Measurements from ENCODE around the gene HGFAC.

The HGFAC gene

GRCh38 chr4:3418029-3418762, 23.6 kb upstream of the HGFAC start:
- no peak overlapping the region for H3K9ac ChIP-seq (ENCODE audit: insufficient read length)
- no peak overlapping the region for H3K4me3 ChIP-seq
- H3K9me3 ChIP-seq (ENCODE audit: low read depth, low read length) = no peaks in the 10 kb centered on the region
- peaks cover 8% of the 10 kb centered on the region; the same call in 1 of the 2 replicates for H3K36me3 ChIP-seq (ENCODE audit: insufficient read depth, low read length)
- TF ChIP-seq POLR2AphosphoS5 (IDR thresholded peaks at IDR 0.05; ENCODE audit: borderline replicate concordance, low read depth, low read length) = no peak
- no peak for TF ChIP-seq FOXP2 (optimal IDR thresholded peaks at IDR 0.05; ENCODE audit: control extremely low read depth, extremely low read length, insufficient read depth)
- TF ChIP-seq EZH2 (IDR thresholded peaks at IDR 0.05) = no peak
- no peak overlapping the region for H3K27ac ChIP-seq
- DNase-seq (ENCODE audit: low read depth, low spot score) = no peak

- Histone ChIP-seq H3K9me3 (ENCODE audit: low read depth, low read length) (no peaks in the 10 kb centered on the region), H3K4me3 (no peak overlapping the region), H3K27ac (no peak overlapping the region), H3K36me3 (ENCODE audit: insufficient read depth, low read length) (peaks cover 15% of the 10 kb centered on the region; the same call in 1 of the 2 replicates), H3K9ac (ENCODE audit: insufficient read length) (no peak overlapping the region)
- DNase-seq (ENCODE audit: low read depth, low spot score) = no peak
- TF ChIP-seq FOXP2 (optimal IDR thresholded peaks at IDR 0.05; ENCODE audit: control extremely low read depth, extremely low read length, insufficient read depth) (no peak), POLR2AphosphoS5 (IDR thresholded peaks at IDR 0.05; ENCODE audit: borderline replicate concordance, low read depth, low read length) (no peak), EZH2 (IDR thresholded peaks at IDR 0.05) (no peak)
Observed at GRCh38 chr4:3419836-3420605, 21.7 kb upstream of the HGFAC start.

- DNase-seq (ENCODE audit: low read depth, low spot score) = no peak
- TF ChIP-seq POLR2AphosphoS5 (IDR thresholded peaks at IDR 0.05; ENCODE audit: borderline replicate concordance, low read depth, low read length) (no peak), FOXP2 (optimal IDR thresholded peaks at IDR 0.05; ENCODE audit: control extremely low read depth, extremely low read length, insufficient read depth) (no peak), EZH2 (IDR thresholded peaks at IDR 0.05) (no peak)
- no peak overlapping the region for H3K9ac ChIP-seq (ENCODE audit: insufficient read length)
- H3K9me3 ChIP-seq (ENCODE audit: low read depth, low read length) = no peaks in the 10 kb centered on the region
- no peak overlapping the region for H3K27ac ChIP-seq
- H3K36me3 ChIP-seq (ENCODE audit: insufficient read depth, low read length) = peaks cover 15% of the 10 kb centered on the region; the same call in 1 of the 2 replicates
- H3K4me3 ChIP-seq = no peak overlapping the region
Observed at GRCh38 chr4:3420606-3420955, 21.2 kb upstream of the HGFAC start.

- H3K4me3 ChIP-seq = no peak overlapping the region
- no peak overlapping the region for H3K27ac ChIP-seq
- DNase-seq (ENCODE audit: low read depth, low spot score) = no peak
- TF ChIP-seq EZH2 (IDR thresholded peaks at IDR 0.05) (no peak), FOXP2 (optimal IDR thresholded peaks at IDR 0.05; ENCODE audit: control extremely low read depth, extremely low read length, insufficient read depth) (no peak), POLR2AphosphoS5 (IDR thresholded peaks at IDR 0.05; ENCODE audit: borderline replicate concordance, low read depth, low read length) (no peak)
- no peak overlapping the region for H3K9ac ChIP-seq (ENCODE audit: insufficient read length)
- H3K9me3 ChIP-seq (ENCODE audit: low read depth, low read length) = no peaks in the 10 kb centered on the region
- peaks cover 15% of the 10 kb centered on the region; the same call in 1 of the 2 replicates for H3K36me3 ChIP-seq (ENCODE audit: insufficient read depth, low read length)
Observed at GRCh38 chr4:3420956-3421355, 20.8 kb upstream of the HGFAC start.

- no peak for TF ChIP-seq EZH2 (IDR thresholded peaks at IDR 0.05)
- TF ChIP-seq FOXP2 (optimal IDR thresholded peaks at IDR 0.05; ENCODE audit: control extremely low read depth, extremely low read length, insufficient read depth) = no peak
- TF ChIP-seq POLR2AphosphoS5 (IDR thresholded peaks at IDR 0.05; ENCODE audit: borderline replicate concordance, low read depth, low read length) = no peak
- H3K36me3 ChIP-seq (ENCODE audit: insufficient read depth, low read length) = peaks cover 15% of the 10 kb centered on the region; the same call in 1 of the 2 replicates
- no peak overlapping the region for H3K27ac ChIP-seq
- no peak overlapping the region for H3K9ac ChIP-seq (ENCODE audit: insufficient read length)
- no peak overlapping the region for H3K4me3 ChIP-seq
- no peaks in the 10 kb centered on the region for H3K9me3 ChIP-seq (ENCODE audit: low read depth, low read length)
- no peak for DNase-seq (ENCODE audit: low read depth, low spot score)
Observed at GRCh38 chr4:3421470-3421869, 20.3 kb upstream of the HGFAC start.

- H3K27ac ChIP-seq = no peak overlapping the region
- TF ChIP-seq POLR2AphosphoS5 (IDR thresholded peaks at IDR 0.05; ENCODE audit: borderline replicate concordance, low read depth, low read length) = no peak
- no peak for DNase-seq (ENCODE audit: low read depth, low spot score)
- no peak overlapping the region for H3K4me3 ChIP-seq
- H3K9me3 ChIP-seq (ENCODE audit: low read depth, low read length) = no peaks in the 10 kb centered on the region
- H3K9ac ChIP-seq (ENCODE audit: insufficient read length) = no peak overlapping the region
- peaks cover 10% of the 10 kb centered on the region; the same call in 1 of the 2 replicates for H3K36me3 ChIP-seq (ENCODE audit: insufficient read depth, low read length)
Observed at GRCh38 chr4:3422241-3422801, 19.4 kb upstream of the HGFAC start.

- Histone ChIP-seq H3K9ac (ENCODE audit: insufficient read length) (no peak overlapping the region), H3K27ac (no peak overlapping the region), H3K4me3 (no peak overlapping the region), H3K36me3 (ENCODE audit: insufficient read depth, low read length) (peaks cover 7% of the 10 kb centered on the region; the same call in 1 of the 2 replicates), H3K9me3 (ENCODE audit: low read depth, low read length) (no peaks in the 10 kb centered on the region)
- no peak for DNase-seq (ENCODE audit: low read depth, low spot score)
- TF ChIP-seq FOXP2 (optimal IDR thresholded peaks at IDR 0.05; ENCODE audit: control extremely low read depth, extremely low read length, insufficient read depth) (no peak), POLR2AphosphoS5 (IDR thresholded peaks at IDR 0.05; ENCODE audit: borderline replicate concordance, low read depth, low read length) (no peak), EZH2 (IDR thresholded peaks at IDR 0.05) (no peak)
Observed at GRCh38 chr4:3422808-3423297, 18.9 kb upstream of the HGFAC start.

- Histone ChIP-seq H3K9me3 (ENCODE audit: low read depth, low read length) (no peaks in the 10 kb centered on the region), H3K36me3 (ENCODE audit: insufficient read depth, low read length) (peaks cover 7% of the 10 kb centered on the region; the same call in 1 of the 2 replicates), H3K9ac (ENCODE audit: insufficient read length) (no peak overlapping the region), H3K4me3 (no peak overlapping the region), H3K27ac (no peak overlapping the region)
- DNase-seq (ENCODE audit: low read depth, low spot score) = no peak
- TF ChIP-seq FOXP2 (optimal IDR thresholded peaks at IDR 0.05; ENCODE audit: control extremely low read depth, extremely low read length, insufficient read depth) (no peak), EZH2 (IDR thresholded peaks at IDR 0.05) (no peak), POLR2AphosphoS5 (IDR thresholded peaks at IDR 0.05; ENCODE audit: borderline replicate concordance, low read depth, low read length) (no peak)
Observed at GRCh38 chr4:3423406-3423805, 18.4 kb upstream of the HGFAC start.

Measured in SK-N-MC (cell line).